MCF 10A (cell line): ENCODE data around the gene SLC6A11. TPM values are rescaled to one million over a fixed set of nuclear protein-coding genes. Genes with fewer than 3 reads are reported as not detected.

ENCODE experiments used
- BruUV-seq: library from RNA; stranded (reverse); fragments of 400-500 nt; replicated peaks from 2 replicates; lab custom pipeline; 2021; lab: Mats Ljungman, UMichigan
- CTCF ChIA-PET: fragments of 300-600 bp; sonication (Branson Sonifier 250); formaldehyde crosslinking; extraction: SDS; loops from one replicate; lab custom pipeline; 2021; ENCODE audit warnings: antibody characterized with exemption, inconsistent platforms; lab: Yijun Ruan, JAX
- POLR2A ChIA-PET: fragments of 300-600, 350-650 bp; sonication (Branson Sonifier 250); formaldehyde crosslinking; extraction: SDS; loops from one replicate; lab custom pipeline; 2020; ENCODE audit warnings: antibody characterized with exemption, inconsistent platforms; lab: Yijun Ruan, JAX
- DNase-seq: peaks from one replicate; pipeline ENCODE4 v3.0.0-alpha.2; 2018; ENCODE audit not compliant: unreplicated experiment
- H3K27ac Mint-ChIP-seq: one replicate; pipeline ENCODE4 v1.8.0; 2022; ENCODE audit warnings: mild to moderate bottlenecking, low read depth, mixed read lengths; ENCODE audit not compliant: unreplicated experiment
- H3K27me3 Mint-ChIP-seq: one replicate; pipeline ENCODE4 v1.8.0; 2022; ENCODE audit warnings: mixed read lengths; ENCODE audit not compliant: insufficient read depth, unreplicated experiment
- H3K36me3 Mint-ChIP-seq: one replicate; pipeline ENCODE4 v1.8.0; 2022; ENCODE audit warnings: mild to moderate bottlenecking, moderate library complexity, mixed read lengths; ENCODE audit not compliant: insufficient read depth, unreplicated experiment
- H3K4me1 Mint-ChIP-seq: one replicate; pipeline ENCODE4 v1.8.0; 2022; ENCODE audit warnings: mixed read lengths; ENCODE audit not compliant: insufficient read depth, unreplicated experiment
- H3K4me3 Mint-ChIP-seq: one replicate; pipeline ENCODE4 v1.8.0; 2022; ENCODE audit warnings: mild to moderate bottlenecking, moderate library complexity, mixed read lengths; ENCODE audit not compliant: unreplicated experiment
- H3K9me3 Mint-ChIP-seq: one replicate; pipeline ENCODE4 v1.8.0; 2022; ENCODE audit warnings: mixed read lengths; ENCODE audit not compliant: unreplicated experiment
- CTCF ChIP-seq: fragments of 200-600 bp; IDR thresholded peaks from one replicate; pipeline ENCODE4 v1.8.0; 2022; ENCODE audit warnings: antibody characterized with exemption, mild to moderate bottlenecking; ENCODE audit not compliant: unreplicated experiment
- intact Hi-C: fragments of 100-400 bp; cut with micrococcal nuclease; formaldehyde crosslinking; loops from 2 replicates; pipeline ENCODE4 v1.14.1; 2022
- total RNA-seq: library from RNA; stranded (reverse); gene quantifications from 2 replicates; pipeline ENCODE4 v1.2.3, GENCODE V29; 2022

SLC6A11 gene
- total RNA-seq, 1 experiment from 2014 or later = 1.4 TPM

- ChIA-PET CTCF (interaction anchor here (0.7 kb wide), 2 partner anchors 12 to 357 kb away, joined by 3 read pairs; no protein-coding TSS in a partner anchor), POLR2A (no interaction called here)
- DNase-seq = peak; percentile 63
- Mint-ChIP-seq H3K4me1 (peaks cover 26% of the 10 kb centered on the region), H3K27ac (peak overlapping the region; percentile 86), H3K4me3 (no peak overlapping the region), H3K27me3 (no peaks in the 10 kb centered on the region), H3K9me3 (no peaks in the 10 kb centered on the region), H3K36me3 (no peaks in the 10 kb centered on the region)
- TF ChIP-seq CTCF = no peak
- no TSS peak for BruUV-seq
- intact Hi-C loops = no loop called here
Observed at GRCh38 chr3:10933805-10934481, 117.9 kb downstream of the SLC6A11 start.

GRCh38 chr3:10935028-10935427, 119.0 kb downstream of the SLC6A11 start:
- CTCF ChIA-PET = interaction anchor here (0.6 kb wide), 1 partner anchor 9 kb away, joined by 3 read pairs; no protein-coding TSS in a partner anchor
- no peaks in the 10 kb centered on the region for H3K27me3 Mint-ChIP-seq
- DNase-seq = no peak
- H3K4me1 Mint-ChIP-seq = peaks cover 26% of the 10 kb centered on the region
- no peak for TF ChIP-seq CTCF
- no peak overlapping the region for H3K4me3 Mint-ChIP-seq
- no TSS peak for BruUV-seq
- H3K27ac Mint-ChIP-seq = no peak overlapping the region
- no peaks in the 10 kb centered on the region for H3K9me3 Mint-ChIP-seq
- no peaks in the 10 kb centered on the region for H3K36me3 Mint-ChIP-seq
- POLR2A ChIA-PET = no interaction called here
- intact Hi-C loops = no loop called here

- Mint-ChIP-seq H3K36me3 (no peaks in the 10 kb centered on the region), H3K4me1 (peaks cover 26% of the 10 kb centered on the region), H3K4me3 (no peak overlapping the region), H3K27me3 (no peaks in the 10 kb centered on the region), H3K27ac (no peak overlapping the region), H3K9me3 (no peaks in the 10 kb centered on the region)
- POLR2A ChIA-PET = no interaction called here
- BruUV-seq = no TSS peak
- intact Hi-C loops = no loop called here
- CTCF ChIA-PET = interaction anchor here (1.1 to 1.7 kb wide), 2 partner anchors 10 to 124 kb away, joined by 3 to 7 read pairs; no protein-coding TSS in a partner anchor
- no peak for DNase-seq
- no peak for TF ChIP-seq CTCF
Observed at GRCh38 chr3:10935846-10936631, 120.0 kb downstream of the SLC6A11 start.

- ChIA-PET POLR2A (no interaction called here), CTCF (interaction anchor here (1.1 to 1.7 kb wide), 2 partner anchors 10 to 124 kb away, joined by 3 to 7 read pairs; no protein-coding TSS in a partner anchor)
- H3K36me3 Mint-ChIP-seq = no peaks in the 10 kb centered on the region
- intact Hi-C loops = no loop called here
- no peak overlapping the region for H3K27ac Mint-ChIP-seq
- BruUV-seq = no TSS peak
- H3K9me3 Mint-ChIP-seq = no peaks in the 10 kb centered on the region
- no peak overlapping the region for H3K4me3 Mint-ChIP-seq
- peaks cover 26% of the 10 kb centered on the region for H3K4me1 Mint-ChIP-seq
- TF ChIP-seq CTCF = no peak
- H3K27me3 Mint-ChIP-seq = no peaks in the 10 kb centered on the region
- no peak for DNase-seq
Observed at GRCh38 chr3:10936686-10937085, 120.7 kb downstream of the SLC6A11 start.
